ENCODE measurements around the gene YIPF2. TPM values are rescaled to one million over a fixed set of nuclear protein-coding genes. Genes with fewer than 3 reads are reported as not detected.

YIPF2 gene
- total and polyA plus RNA-seq, 8 donors, result 31.9 to 77.6 (median 37.1) TPM

DNA sequence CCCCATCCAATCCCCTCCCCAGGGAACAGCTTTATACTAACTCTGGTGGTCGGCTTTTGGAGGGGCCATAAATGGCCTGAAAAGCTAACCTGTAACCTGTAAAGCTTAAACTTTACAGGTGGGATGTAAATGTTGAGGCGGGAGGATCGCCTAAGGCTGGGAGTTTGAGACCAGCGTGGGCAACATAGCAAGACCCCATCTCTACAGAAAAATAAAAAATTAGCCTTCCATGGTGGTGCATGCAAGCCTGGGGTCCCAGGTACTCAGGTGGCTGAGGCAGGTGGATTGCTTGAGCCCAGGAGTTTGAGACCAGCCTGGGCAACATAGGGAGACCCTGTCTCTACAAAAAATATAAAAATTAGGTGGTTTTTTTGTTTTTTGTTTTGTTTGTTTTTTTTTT, 38.6 kb downstream of the YIPF2 start:
- ATAC-seq, result no peak
- no peaks in the 10 kb centered on the region for H3K9me3 ChIP-seq
- no peak overlapping the region for H3K27ac ChIP-seq
- no peaks in the 10 kb centered on the region for H3K36me3 ChIP-seq
- DNase-seq, result no peak
- TF ChIP-seq, protein P1, sequence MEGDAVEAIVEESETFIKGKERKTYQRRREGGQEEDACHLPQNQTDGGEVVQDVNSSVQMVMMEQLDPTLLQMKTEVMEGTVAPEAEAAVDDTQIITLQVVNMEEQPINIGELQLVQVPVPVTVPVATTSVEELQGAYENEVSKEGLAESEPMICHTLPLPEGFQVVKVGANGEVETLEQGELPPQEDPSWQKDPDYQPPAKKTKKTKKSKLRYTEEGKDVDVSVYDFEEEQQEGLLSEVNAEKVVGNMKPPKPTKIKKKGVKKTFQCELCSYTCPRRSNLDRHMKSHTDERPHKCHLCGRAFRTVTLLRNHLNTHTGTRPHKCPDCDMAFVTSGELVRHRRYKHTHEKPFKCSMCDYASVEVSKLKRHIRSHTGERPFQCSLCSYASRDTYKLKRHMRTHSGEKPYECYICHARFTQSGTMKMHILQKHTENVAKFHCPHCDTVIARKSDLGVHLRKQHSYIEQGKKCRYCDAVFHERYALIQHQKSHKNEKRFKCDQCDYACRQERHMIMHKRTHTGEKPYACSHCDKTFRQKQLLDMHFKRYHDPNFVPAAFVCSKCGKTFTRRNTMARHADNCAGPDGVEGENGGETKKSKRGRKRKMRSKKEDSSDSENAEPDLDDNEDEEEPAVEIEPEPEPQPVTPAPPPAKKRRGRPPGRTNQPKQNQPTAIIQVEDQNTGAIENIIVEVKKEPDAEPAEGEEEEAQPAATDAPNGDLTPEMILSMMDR (IDR thresholded peaks at IDR 0.05), result no peak
- H3K4me1 ChIP-seq, result no peaks in the 10 kb centered on the region
- no peaks in the 10 kb centered on the region for H3K27me3 ChIP-seq
- H3K4me3 ChIP-seq, result no peak overlapping the region
- intact Hi-C loops (cut with DNase I), result no loop called here

DNA sequence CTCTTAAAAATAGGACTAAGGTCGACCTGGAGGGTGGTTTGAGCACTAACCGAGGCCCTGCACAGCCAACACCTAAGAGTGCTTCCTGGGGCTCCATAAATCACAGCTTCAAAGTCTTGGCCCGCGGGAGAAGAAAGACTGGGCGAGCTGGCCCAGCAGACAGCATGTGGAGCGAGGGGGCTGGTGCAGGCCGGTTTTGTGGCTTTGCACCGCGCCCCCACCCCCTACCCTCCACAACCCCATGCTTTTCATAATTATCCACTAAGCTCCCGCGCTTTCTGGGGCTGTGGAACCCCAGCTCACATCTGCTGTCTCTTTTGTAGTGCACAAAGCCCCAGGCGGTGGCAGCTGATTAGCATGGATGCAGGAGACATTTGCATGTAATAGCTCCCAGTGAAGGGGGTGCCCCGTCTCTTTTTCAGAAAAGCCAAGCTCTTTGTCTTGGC, 40.0 kb downstream of the YIPF2 start:
- TF ChIP-seq, protein P1 (IDR thresholded peaks at IDR 0.05), result no peak
- no peak overlapping the region for H3K4me3 ChIP-seq
- DNase-seq, result no peak
- ATAC-seq, result no peak
- intact Hi-C loops (cut with DNase I), result no loop called here
- H3K9me3 ChIP-seq, result no peaks in the 10 kb centered on the region
- no peaks in the 10 kb centered on the region for H3K4me1 ChIP-seq
- H3K36me3 ChIP-seq, result no peaks in the 10 kb centered on the region
- no peak overlapping the region for H3K27ac ChIP-seq
- no peaks in the 10 kb centered on the region for H3K27me3 ChIP-seq

DNA sequence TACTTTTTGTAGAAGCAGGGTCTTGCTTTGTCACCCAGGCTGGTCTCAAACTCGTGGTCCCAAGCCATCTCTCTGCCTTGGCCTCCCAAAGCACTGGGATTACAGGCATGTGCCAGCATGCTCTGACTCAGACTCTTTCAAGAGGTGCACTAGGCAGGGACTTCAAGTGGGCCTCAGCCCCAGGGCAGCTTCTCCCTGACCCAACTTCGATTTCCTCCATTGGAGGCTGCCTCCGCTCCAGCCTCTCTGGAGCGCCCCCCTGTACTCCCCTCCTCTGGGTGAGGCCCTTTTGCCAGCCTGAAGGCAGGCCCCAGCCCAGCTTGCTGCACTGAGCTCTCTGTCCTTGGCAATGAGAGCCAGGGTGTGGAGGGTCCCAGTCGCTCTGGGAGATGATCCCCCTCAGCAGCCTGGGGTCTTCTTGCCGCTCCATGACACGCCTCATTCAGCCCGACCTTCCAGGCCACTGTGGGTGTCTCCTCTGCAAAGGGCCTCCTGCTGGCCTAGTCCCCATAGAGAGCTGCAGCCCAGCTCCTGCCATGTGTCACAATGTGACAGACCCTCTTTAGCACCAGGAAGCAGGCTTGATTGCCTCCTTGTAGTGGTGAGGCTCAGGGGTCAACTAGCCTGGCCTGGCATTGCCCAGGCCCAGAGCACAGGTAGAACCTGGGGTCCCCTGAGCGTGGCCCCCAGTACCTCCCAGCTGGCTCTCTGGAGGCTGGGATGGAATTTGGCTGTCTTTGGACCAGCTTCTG, 40.6 kb downstream of the YIPF2 start:
- intact Hi-C loops (cut with DNase I), result no loop called here
- peak; percentile 67 for ATAC-seq
- no peak overlapping the region for H3K4me3 ChIP-seq

DNA sequence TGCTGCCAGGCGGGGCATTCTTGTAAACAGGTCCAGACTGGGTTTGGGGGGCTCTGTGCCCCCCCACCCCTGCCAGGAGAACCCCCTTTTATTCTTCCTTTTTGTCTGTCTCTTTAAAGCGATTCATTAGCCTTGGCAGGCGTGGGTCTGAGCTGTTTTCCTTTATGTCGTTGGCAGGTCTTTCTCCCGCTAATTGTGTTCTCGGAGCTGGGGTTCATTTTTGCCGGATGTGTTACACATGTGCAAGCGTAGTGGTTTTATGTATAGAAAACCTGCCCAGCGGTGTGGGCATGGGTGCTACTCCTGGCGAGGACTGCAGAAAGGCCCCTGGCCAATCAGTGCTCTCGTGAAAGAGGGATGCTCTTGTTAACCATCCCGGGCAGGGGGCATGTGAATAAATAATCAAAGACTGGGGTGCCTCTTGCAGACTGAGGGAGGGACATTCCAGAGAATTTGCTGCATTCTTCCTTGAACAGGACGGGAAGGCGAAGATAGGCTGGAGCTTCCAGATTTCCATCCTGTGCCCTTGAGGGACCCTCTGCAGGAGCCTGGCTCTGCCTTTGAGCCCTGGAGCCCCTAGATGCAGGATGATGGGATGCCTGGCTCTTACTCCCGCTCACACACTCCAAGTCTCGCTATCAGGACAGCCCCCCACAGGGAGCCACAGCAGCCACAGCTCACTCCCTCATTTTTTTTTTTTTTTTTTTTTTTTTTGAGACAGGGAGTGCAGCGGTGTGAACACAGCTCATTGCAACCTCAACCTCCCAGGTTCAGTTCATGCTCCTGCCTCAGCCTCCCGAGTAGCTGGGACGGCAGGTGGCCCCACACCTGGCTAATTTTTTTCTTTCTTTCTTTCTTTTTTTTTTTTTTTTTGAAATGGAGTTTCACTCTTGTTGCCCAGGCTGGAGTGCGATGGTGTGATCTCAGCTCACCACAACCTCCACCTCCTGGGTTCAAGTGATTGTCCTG, 43.0 kb downstream of the YIPF2 start:
- DNase-seq, result no peak
- H3K4me1 ChIP-seq, result no peaks in the 10 kb centered on the region
- H3K36me3 ChIP-seq, result no peaks in the 10 kb centered on the region
- H3K9me3 ChIP-seq, result no peaks in the 10 kb centered on the region
- H3K4me3 ChIP-seq, result no peak overlapping the region
- no peak for ATAC-seq
- TF ChIP-seq, protein P1 (IDR thresholded peaks at IDR 0.05), result no peak
- H3K27me3 ChIP-seq, result no peaks in the 10 kb centered on the region
- no peak overlapping the region for H3K27ac ChIP-seq
- intact Hi-C loops (cut with DNase I), result no loop called here

More for the DNA sequence above, 40.6 kb downstream of the YIPF2 start:
- TF ChIP-seq, protein P1 (IDR thresholded peaks at IDR 0.05), result no peak
- Histone ChIP-seq H3K27me3 (no peaks in the 10 kb centered on the region), H3K9me3 (no peaks in the 10 kb centered on the region), H3K4me1 (no peaks in the 10 kb centered on the region), H3K27ac (no peak overlapping the region), H3K36me3 (no peaks in the 10 kb centered on the region)
- DNase-seq, result no peak

DNA sequence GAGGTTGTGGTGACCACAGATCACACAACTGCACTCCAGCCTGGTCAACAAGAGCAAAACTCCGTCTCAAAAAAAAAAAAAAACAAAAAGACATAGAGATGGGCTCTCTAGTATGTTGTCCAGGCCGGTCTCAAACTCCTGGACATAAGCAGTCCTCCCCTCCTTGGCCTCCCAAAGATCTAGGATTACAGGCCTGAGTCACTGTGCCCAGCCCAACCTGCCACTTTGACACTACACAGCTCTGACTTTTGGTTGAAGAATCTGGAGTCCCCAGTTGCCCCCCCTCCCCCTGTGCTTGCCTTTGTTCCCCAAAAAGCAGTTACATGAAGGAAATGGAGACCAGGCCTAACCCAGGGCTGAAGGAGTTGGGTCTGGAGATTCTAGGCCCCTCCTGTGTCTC, 44.2 kb downstream of the YIPF2 start:
- H3K36me3 ChIP-seq, result no peaks in the 10 kb centered on the region
- no peaks in the 10 kb centered on the region for H3K9me3 ChIP-seq
- TF ChIP-seq, protein P1 (IDR thresholded peaks at IDR 0.05), result no peak
- intact Hi-C loops (cut with DNase I), result no loop called here
- no peaks in the 10 kb centered on the region for H3K27me3 ChIP-seq
- ATAC-seq (no peak), DNase-seq (no peak)
- H3K4me1 ChIP-seq, result peaks cover 0 to 3% of the 10 kb centered on the region in 2 donors
- no peak overlapping the region for H3K4me3 ChIP-seq
- H3K27ac ChIP-seq, result no peak overlapping the region
